ENCODE measurements around the gene PRPF8.

- no peak for TF ChIP-seq CTCF (IDR thresholded peaks at IDR 0.05)
- TF ChIP-seq POLR2A (IDR thresholded peaks at IDR 0.05) = no peak
Measured at GRCh38 chr17:1683459-1683858, 1.2 kb downstream of the PRPF8 start.
